H9 (cell line): ENCODE measurements around the gene FUT1. TPM values are rescaled to one million over a fixed set of nuclear protein-coding genes. Genes with fewer than 3 reads are reported as not detected.

Experiments
- DNase-seq: peaks from one replicate; pipeline ENCODE4 v3.0.0-alpha.2; 2017
- H2AFZ ChIP-seq: one replicate; pipeline ENCODE4 v1.6.1; 2013; ENCODE audit warnings: mild to moderate bottlenecking, low read length, control low read depth, moderate library complexity
- H2AK5ac ChIP-seq: 2 replicates; pipeline ENCODE4 v1.6.1; 2013; ENCODE audit warnings: low read length, control low read depth, mixed read lengths; ENCODE audit not compliant: insufficient read length
- H2BK120ac ChIP-seq: one replicate; pipeline ENCODE4 v1.6.1; 2013; ENCODE audit warnings: low read depth, mild to moderate bottlenecking, low read length, control low read depth, inconsistent platforms; ENCODE audit not compliant: poor library complexity, severe bottlenecking
- H2BK12ac ChIP-seq: 2 replicates; pipeline ENCODE4 v1.6.1; 2013; ENCODE audit warnings: low read length, control low read depth, mixed read lengths, low read depth; ENCODE audit not compliant: insufficient read length
- H2BK15ac ChIP-seq: 2 replicates; pipeline ENCODE4 v1.6.1; 2013; ENCODE audit warnings: low read depth, low read length, control low read depth
- H2BK20ac ChIP-seq: one replicate; pipeline ENCODE4 v1.6.1; 2013; ENCODE audit warnings: low read depth, mild to moderate bottlenecking, low read length, control low read depth, inconsistent platforms; ENCODE audit not compliant: poor library complexity, severe bottlenecking
- H2BK5ac ChIP-seq: 2 replicates; pipeline ENCODE4 v1.6.1; 2013; ENCODE audit warnings: low read length, control low read depth, mixed read lengths; ENCODE audit not compliant: insufficient read length
- H3K14ac ChIP-seq: 2 replicates; pipeline ENCODE4 v1.6.1; 2013; ENCODE audit warnings: low read length, control low read depth; ENCODE audit not compliant: insufficient read depth
- H3K18ac ChIP-seq: 2 replicates; pipeline ENCODE4 v1.6.1; 2013; ENCODE audit warnings: low read depth, mild to moderate bottlenecking, mixed read lengths, low read length, control low read depth; ENCODE audit not compliant: insufficient read length
- H3K23ac ChIP-seq: 2 replicates; pipeline ENCODE4 v1.6.1; 2013; ENCODE audit warnings: low read length, control low read depth, mixed read lengths, low read depth; ENCODE audit not compliant: insufficient read length
- H3K23me2 ChIP-seq: 2 replicates; pipeline ENCODE4 v1.6.1; 2013; ENCODE audit warnings: low read depth, mild to moderate bottlenecking, mixed read lengths, low read length, control low read depth; ENCODE audit not compliant: insufficient read length, poor library complexity, severe bottlenecking
- H3K27ac ChIP-seq: 2 replicates; pipeline ENCODE4 v1.5.1; 2013; ENCODE audit warnings: low read length, control low read depth, mixed read lengths, low read depth; ENCODE audit not compliant: insufficient read length
- H3K27me3 ChIP-seq: 2 replicates; pipeline ENCODE4 v1.6.1; 2013; ENCODE audit warnings: low read length, control low read depth, inconsistent platforms; ENCODE audit not compliant: insufficient read depth
- H3K4ac ChIP-seq: 2 replicates; pipeline ENCODE4 v1.6.1; 2013; ENCODE audit warnings: low read depth, mild to moderate bottlenecking, control low read depth, inconsistent platforms, low read length, moderate library complexity
- H3K4me1 ChIP-seq: 2 replicates; pipeline ENCODE4 v1.6.1; 2013; ENCODE audit warnings: low read length, control low read depth, inconsistent platforms; ENCODE audit not compliant: insufficient read depth
- H3K4me2 ChIP-seq: 2 replicates; pipeline ENCODE4 v1.6.1; 2013; ENCODE audit warnings: low read length, control low read depth, mixed read lengths; ENCODE audit not compliant: insufficient read length, insufficient read depth
- H3K56ac ChIP-seq: 2 replicates; pipeline ENCODE4 v1.6.1; 2013; ENCODE audit warnings: low read depth, mild to moderate bottlenecking, mixed read lengths, low read length, control low read depth; ENCODE audit not compliant: insufficient read length
- H3K79me1 ChIP-seq: 2 replicates; pipeline ENCODE4 v1.6.1; 2013; ENCODE audit warnings: low read depth, mild to moderate bottlenecking, moderate library complexity, low read length, control low read depth, inconsistent platforms; ENCODE audit not compliant: insufficient read depth, poor library complexity, severe bottlenecking
- H3K79me2 ChIP-seq: 2 replicates; pipeline ENCODE4 v1.6.1; 2013; ENCODE audit warnings: low read length, control low read depth, inconsistent platforms; ENCODE audit not compliant: insufficient read depth
- H3K9ac ChIP-seq: 2 replicates; pipeline ENCODE4 v1.6.1; 2013; ENCODE audit warnings: low read length, control low read depth, mixed read lengths; ENCODE audit not compliant: insufficient read length; ENCODE audit errors: extremely low read depth
- H3K9me3 ChIP-seq: one replicate; pipeline ENCODE4 v1.6.1; 2013; ENCODE audit warnings: low read depth, low read length, inconsistent platforms; ENCODE audit not compliant: control insufficient read depth
- H3T11ph ChIP-seq: one replicate; pipeline ENCODE4 v1.6.1; 2013; ENCODE audit warnings: mild to moderate bottlenecking, low read length, control low read depth, inconsistent platforms
- H4K20me1 ChIP-seq: one replicate; pipeline ENCODE4 v1.6.1; 2013; ENCODE audit not compliant: control insufficient read depth, insufficient read length, insufficient read depth
- H4K5ac ChIP-seq: 2 replicates; pipeline ENCODE4 v1.6.1; 2013; ENCODE audit warnings: low read depth, mild to moderate bottlenecking, mixed read lengths, low read length, control low read depth; ENCODE audit not compliant: insufficient read length
- H4K8ac ChIP-seq: replicated peaks from 2 replicates; pipeline ENCODE4 v1.6.1; 2013; ENCODE audit warnings: low read length, control low read depth, mixed read lengths, low read depth; ENCODE audit not compliant: insufficient read length
- H4K91ac ChIP-seq: 2 replicates; pipeline ENCODE4 v1.6.1; 2013; ENCODE audit warnings: low read depth, mild to moderate bottlenecking, moderate library complexity, mixed read lengths, low read length, control low read depth; ENCODE audit not compliant: insufficient read length
- H3K27ac Mint-ChIP-seq, 3 experiments: 2 replicates in 2 of 3; 3 replicates in 1 of 3; pipeline ENCODE4 v1.8.0; 2020 to 2021; ENCODE audit warnings: mixed read lengths in 3 of 3, mild to moderate bottlenecking in 1 of 3, moderate library complexity in 1 of 3
- H3K27me3 Mint-ChIP-seq: 2 replicates; pipeline ENCODE4 v1.8.0; 2021; ENCODE audit warnings: low read depth, mild to moderate bottlenecking, moderate library complexity, mixed read lengths
- H3K36me3 Mint-ChIP-seq, 3 experiments: 2 replicates in 2 of 3; 3 replicates in 1 of 3; pipeline ENCODE4 v1.8.0; 2020 to 2021; ENCODE audit warnings: low read depth in 3 of 3, mixed read lengths in 3 of 3; ENCODE audit not compliant: insufficient read depth in 1 of 3
- H3K4me1 Mint-ChIP-seq, 2 experiments: 2 replicates each; pipeline ENCODE4 v1.8.0; 2020; ENCODE audit warnings: mixed read lengths in 2 of 2
- H3K4me3 Mint-ChIP-seq, 2 experiments: 2 replicates in 1 of 2; 3 replicates in 1 of 2; pipeline ENCODE4 v1.8.0; 2020 to 2021; ENCODE audit warnings: mild to moderate bottlenecking in 2 of 2, mixed read lengths in 2 of 2, moderate library complexity in 1 of 2
- H3K9me3 Mint-ChIP-seq, 2 experiments: 2 replicates in 1 of 2; 3 replicates in 1 of 2; pipeline ENCODE4 v1.8.0; 2020; ENCODE audit warnings: mild to moderate bottlenecking in 2 of 2, mixed read lengths in 2 of 2, moderate library complexity in 1 of 2
- WGBS: extraction: QIAGEN DNeasy Blood & Tissue Kit; methylation state at CpG from one replicate; pipeline ENCODE4 v1.1.7; 2013; ENCODE audit warnings: missing lambda C conversion rate, low lambda C conversion rate, mixed read lengths; ENCODE audit not compliant: insufficient read length; ENCODE audit errors: extremely low coverage; 5-methylcytosine and 5-hydroxymethylcytosine counted together
- total RNA-seq: library from RNA; stranded (reverse); gene quantifications from 2 replicates; pipeline ENCODE4 v1.2.1, GENCODE V29; 2021
- TF ChIP-seq, protein P1 (sequence below): fragments of 200-600 bp; sonication (generic); conservative IDR thresholded peaks from 3 replicates; pipeline ENCODE4 v1.8.0; 2021; ENCODE audit warnings: antibody characterized with exemption, mild to moderate bottlenecking

FUT1 gene
- total RNA-seq, 1 experiment from 2014 or later: 16.1 TPM

DNA sequence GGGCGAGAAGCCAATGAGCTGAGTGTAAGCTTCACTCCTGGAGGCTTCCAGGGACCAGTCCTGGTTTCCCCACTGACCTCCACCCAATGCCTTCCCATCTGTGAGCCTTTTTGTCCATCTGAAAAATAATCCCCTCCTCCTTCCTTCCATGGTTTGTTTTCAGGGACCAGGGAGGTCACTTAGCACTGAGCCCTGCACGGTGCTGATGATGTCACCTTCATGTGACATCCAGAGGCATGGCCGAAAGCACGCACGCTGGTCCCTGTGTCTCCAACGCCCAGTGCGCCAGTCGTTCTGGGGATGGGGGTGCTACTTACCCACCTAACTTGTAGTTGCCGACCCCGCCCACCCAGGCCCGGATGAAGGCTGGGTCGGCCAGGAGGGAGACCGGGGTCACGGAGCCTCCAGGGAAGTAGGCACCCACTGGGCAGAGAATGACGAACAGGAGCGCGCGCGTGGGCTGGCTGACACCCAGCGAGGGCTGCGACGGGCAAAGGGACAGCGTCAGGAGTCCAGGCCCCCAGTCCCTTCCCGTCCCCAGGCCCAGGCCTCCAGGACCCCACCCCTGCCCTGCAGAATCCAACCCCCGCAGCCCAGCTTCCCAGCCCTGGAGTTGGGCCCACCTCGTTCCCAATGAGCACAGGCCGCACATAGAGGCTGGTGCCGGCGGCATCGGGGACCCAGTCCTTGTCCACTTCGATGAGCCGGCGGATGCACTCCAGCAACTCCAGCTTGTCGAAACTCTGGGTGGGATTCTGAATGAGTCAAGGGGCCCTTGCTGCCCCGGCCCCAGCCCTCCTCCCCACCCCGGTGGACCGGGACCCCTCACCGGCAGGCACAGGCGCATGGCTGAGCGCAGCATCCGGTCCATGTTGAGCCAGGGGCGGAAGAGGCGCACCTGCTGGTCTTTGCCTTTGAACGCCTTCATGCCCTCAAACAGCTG is 47.2 kb upstream of the FUT1 start:
- peak overlapping the region; percentile 22 for H3K18ac ChIP-seq
- H3K9me3 ChIP-seq: no peaks in the 10 kb centered on the region
- H2BK5ac ChIP-seq: no peak overlapping the region
- H4K8ac ChIP-seq: no peak overlapping the region
- no peak overlapping the region for H3K4ac ChIP-seq
- H3K79me1 ChIP-seq: no peaks in the 10 kb centered on the region
- H2AK5ac ChIP-seq: no peak overlapping the region
- H3K23me2 ChIP-seq: no peaks in the 10 kb centered on the region
- Mint-ChIP-seq H3K27me3 (no peaks in the 10 kb centered on the region; the same call in none of the 2 replicates), H3K27ac (peak overlapping the region in 2 of 3 experiments; percentile 51 to 83; a peak in 4 of 7 replicates), H3K36me3 (no peaks in the 10 kb centered on the region; a peak in 2 of 7 replicates), H3K4me3 (no peak overlapping the region; a peak in 1 of 5 replicates), H3K9me3 (0 out of 5 replicates have a peak, but pooled peaks cover 0 to 2% of the 10 kb centered on the region in 2 experiments), H3K4me1 (peaks cover 17% of the 10 kb centered on the region in 2 experiments)
- H3K23ac ChIP-seq: no peak overlapping the region
- H3T11ph ChIP-seq: no peak overlapping the region
- peak overlapping the region; percentile 16 for H2BK12ac ChIP-seq
- no peak overlapping the region for H4K91ac ChIP-seq
- no peak overlapping the region for H2BK20ac ChIP-seq
- H3K4me2 ChIP-seq: no peak overlapping the region
- no peak overlapping the region for H2BK120ac ChIP-seq
- no peak overlapping the region for H3K56ac ChIP-seq
- H3K4me1 ChIP-seq: peaks cover 4% of the 10 kb centered on the region; the same call in 1 of the 2 replicates
- H3K27ac ChIP-seq: no peak overlapping the region
- no peaks in the 10 kb centered on the region for H3K27me3 ChIP-seq
- DNase-seq: no peak
- H3K79me2 ChIP-seq: no peaks in the 10 kb centered on the region
- WGBS: no CpG with 5 or more reads among the region's 44 CpGs
- no peaks in the 10 kb centered on the region for H4K20me1 ChIP-seq
- H2BK15ac ChIP-seq: no peak overlapping the region
- H4K5ac ChIP-seq: no peak overlapping the region
- no peak overlapping the region for H2AFZ ChIP-seq
- H3K9ac ChIP-seq: no peak overlapping the region
- H3K14ac ChIP-seq: no peak overlapping the region
- TF ChIP-seq, protein P1, sequence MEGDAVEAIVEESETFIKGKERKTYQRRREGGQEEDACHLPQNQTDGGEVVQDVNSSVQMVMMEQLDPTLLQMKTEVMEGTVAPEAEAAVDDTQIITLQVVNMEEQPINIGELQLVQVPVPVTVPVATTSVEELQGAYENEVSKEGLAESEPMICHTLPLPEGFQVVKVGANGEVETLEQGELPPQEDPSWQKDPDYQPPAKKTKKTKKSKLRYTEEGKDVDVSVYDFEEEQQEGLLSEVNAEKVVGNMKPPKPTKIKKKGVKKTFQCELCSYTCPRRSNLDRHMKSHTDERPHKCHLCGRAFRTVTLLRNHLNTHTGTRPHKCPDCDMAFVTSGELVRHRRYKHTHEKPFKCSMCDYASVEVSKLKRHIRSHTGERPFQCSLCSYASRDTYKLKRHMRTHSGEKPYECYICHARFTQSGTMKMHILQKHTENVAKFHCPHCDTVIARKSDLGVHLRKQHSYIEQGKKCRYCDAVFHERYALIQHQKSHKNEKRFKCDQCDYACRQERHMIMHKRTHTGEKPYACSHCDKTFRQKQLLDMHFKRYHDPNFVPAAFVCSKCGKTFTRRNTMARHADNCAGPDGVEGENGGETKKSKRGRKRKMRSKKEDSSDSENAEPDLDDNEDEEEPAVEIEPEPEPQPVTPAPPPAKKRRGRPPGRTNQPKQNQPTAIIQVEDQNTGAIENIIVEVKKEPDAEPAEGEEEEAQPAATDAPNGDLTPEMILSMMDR: no peak
